Neural progenitor cell (in vitro differentiated cells): ENCODE measurements around the gene CCL15. TPM values are rescaled to one million over a fixed set of nuclear protein-coding genes. Genes with fewer than 3 reads are reported as not detected.

Source experiments
- DNase-seq: peaks from one replicate; pipeline ENCODE4 v3.0.0-alpha.2; 2016; ENCODE audit warnings: low spot score
- H2AFZ ChIP-seq: fragments of 200-600 bp; sonication (generic); replicated peaks from 2 replicates; pipeline ENCODE4 v1.6.1; 2016; ENCODE audit warnings: antibody characterized with exemption
- H3F3A ChIP-seq: fragments of 200-600 bp; sonication (generic); 2 replicates; pipeline ENCODE4 v1.6.1; 2016; ENCODE audit warnings: antibody characterized with exemption, low read depth
- H3K27ac ChIP-seq: fragments of 200-600 bp; sonication (generic); 2 replicates; pipeline ENCODE4 v1.5.1; 2016; ENCODE audit warnings: mild to moderate bottlenecking
- H3K27me3 ChIP-seq: fragments of 200-600 bp; sonication (generic); 2 replicates; pipeline ENCODE4 v1.6.1; 2016; ENCODE audit warnings: mild to moderate bottlenecking, moderate library complexity
- H3K36me3 ChIP-seq: fragments of 200-600 bp; sonication (generic); 2 replicates; pipeline ENCODE4 v1.5.1; 2016
- H3K4me1 ChIP-seq: fragments of 200-600 bp; sonication (generic); 2 replicates; pipeline ENCODE4 v1.6.1; 2016; ENCODE audit warnings: mixed run types
- H3K4me2 ChIP-seq: fragments of 200-600 bp; sonication (generic); 2 replicates; pipeline ENCODE4 v1.6.1; 2016
- H3K4me3 ChIP-seq: fragments of 200-600 bp; sonication (generic); 2 replicates; pipeline ENCODE4 v1.5.1; 2016
- H3K79me2 ChIP-seq: fragments of 200-600 bp; sonication (generic); 2 replicates; pipeline ENCODE4 v1.6.1; 2016; ENCODE audit warnings: low read depth
- H3K9ac ChIP-seq: fragments of 200-600 bp; sonication (generic); 2 replicates; pipeline ENCODE4 v1.6.1; 2016
- H3K9me3 ChIP-seq: fragments of 200-600 bp; sonication (generic); 2 replicates; pipeline ENCODE4 v1.5.1; 2016; ENCODE audit warnings: low read depth
- H4K20me1 ChIP-seq: fragments of 200-600 bp; sonication (generic); 2 replicates; pipeline ENCODE4 v1.6.1; 2016; ENCODE audit warnings: low read depth
- H3K27ac Mint-ChIP-seq: 3 replicates; pipeline ENCODE4 v1.8.0; 2021; ENCODE audit warnings: mixed read lengths
- H3K27me3 Mint-ChIP-seq: 2 replicates; pipeline ENCODE4 v1.8.0; 2022; ENCODE audit warnings: low read depth, mild to moderate bottlenecking, inconsistent platforms, moderate library complexity, mixed read lengths; ENCODE audit not compliant: insufficient read depth
- H3K36me3 Mint-ChIP-seq: 3 replicates; pipeline ENCODE4 v1.8.0; 2021; ENCODE audit warnings: mixed read lengths
- H3K4me1 Mint-ChIP-seq: 3 replicates; pipeline ENCODE4 v1.8.0; 2021; ENCODE audit warnings: mixed read lengths
- H3K4me3 Mint-ChIP-seq: 3 replicates; pipeline ENCODE4 v1.8.0; 2021; ENCODE audit warnings: mild to moderate bottlenecking, moderate library complexity, mixed read lengths
- H3K9me3 Mint-ChIP-seq: 3 replicates; pipeline ENCODE4 v1.8.0; 2020; ENCODE audit warnings: mixed read lengths
- CTCF ChIP-seq: fragments of 200-600 bp; sonication (generic); IDR thresholded peaks from 2 replicates; pipeline ENCODE4 v1.5.1; 2017; ENCODE audit warnings: antibody characterized with exemption, mild to moderate bottlenecking
- EZH2 ChIP-seq: fragments of 200-600 bp; sonication (generic); IDR thresholded peaks from 2 replicates; pipeline ENCODE4 v1.6.1; 2017; ENCODE audit warnings: antibody characterized with exemption, mild to moderate bottlenecking, moderate library complexity
- EZH2phosphoT487 ChIP-seq: fragments of 200-600 bp; sonication (generic); IDR thresholded peaks from 2 replicates; pipeline ENCODE4 v1.6.1; 2017; ENCODE audit warnings: antibody characterized with exemption
- total RNA-seq: library from RNA; depleted of rRNA; stranded (reverse); fragments of >200 nt; gene quantifications from 2 replicates; pipeline ENCODE4 v1.2.3, GENCODE V29; 2015; ENCODE audit warnings: low replicate concordance

The CCL15 gene
- total RNA-seq, 1 donor from 2014 or later, result not detected

DNA sequence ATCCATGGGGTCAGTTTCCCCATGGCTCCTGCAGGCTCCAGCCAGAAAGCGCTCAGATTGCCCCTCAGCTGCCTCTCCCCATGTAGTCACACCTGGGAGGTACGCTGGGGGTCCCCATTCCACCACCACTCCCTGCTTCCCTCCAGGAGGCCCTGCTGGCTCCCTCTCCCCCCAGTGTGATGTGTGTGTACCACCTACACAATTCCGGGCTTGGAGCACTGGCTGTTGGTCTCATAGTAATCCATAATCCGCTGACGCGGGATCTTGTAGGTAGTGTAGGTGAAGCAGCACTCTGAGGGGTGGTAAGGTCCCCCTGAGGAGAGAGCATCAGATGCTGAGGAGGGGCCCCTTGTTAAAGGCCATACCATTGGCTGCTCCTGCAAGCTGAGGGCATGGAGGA, 17.2 kb downstream of the CCL15 start:
- H3K27ac ChIP-seq, result no peak overlapping the region
- H3K4me2 ChIP-seq, result no peak overlapping the region
- no peak for DNase-seq
- TF ChIP-seq EZH2 (no peak), EZH2phosphoT487 (no peak), CTCF (no peak)
- H3K9me3 ChIP-seq, result no peaks in the 10 kb centered on the region
- no peaks in the 10 kb centered on the region for H3K36me3 Mint-ChIP-seq
- no peak overlapping the region for H2AFZ ChIP-seq
- no peaks in the 10 kb centered on the region for H4K20me1 ChIP-seq
- no peak overlapping the region for H3K27ac Mint-ChIP-seq
- no peak overlapping the region for H3K4me3 Mint-ChIP-seq
- H3K4me3 ChIP-seq, result no peak overlapping the region
- no peaks in the 10 kb centered on the region for H3K27me3 Mint-ChIP-seq
- no peaks in the 10 kb centered on the region for H3F3A ChIP-seq
- H3K79me2 ChIP-seq, result no peaks in the 10 kb centered on the region
- no peak overlapping the region for H3K9ac ChIP-seq
- H3K4me1 ChIP-seq, result no peaks in the 10 kb centered on the region
- H3K27me3 ChIP-seq, result no peaks in the 10 kb centered on the region
- no peaks in the 10 kb centered on the region for H3K36me3 ChIP-seq
- H3K4me1 Mint-ChIP-seq, result no peaks in the 10 kb centered on the region
- H3K9me3 Mint-ChIP-seq, result no peaks in the 10 kb centered on the region

- no peaks in the 10 kb centered on the region for H3K36me3 ChIP-seq
- H3K4me2 ChIP-seq, result no peak overlapping the region
- H3K9me3 Mint-ChIP-seq, result peaks cover 2% of the 10 kb centered on the region
- H3K4me3 Mint-ChIP-seq, result no peak overlapping the region
- no peaks in the 10 kb centered on the region for H3K4me1 Mint-ChIP-seq
- TF ChIP-seq EZH2 (no peak), CTCF (no peak)
- H3K27me3 ChIP-seq, result no peaks in the 10 kb centered on the region
- H4K20me1 ChIP-seq, result no peaks in the 10 kb centered on the region
- no peak for DNase-seq
- no peaks in the 10 kb centered on the region for H3F3A ChIP-seq
- H3K79me2 ChIP-seq, result no peaks in the 10 kb centered on the region
- no peak overlapping the region for H3K9ac ChIP-seq
- H3K27ac Mint-ChIP-seq, result no peak overlapping the region
- H3K27ac ChIP-seq, result no peak overlapping the region
- H3K27me3 Mint-ChIP-seq, result no peaks in the 10 kb centered on the region
- H2AFZ ChIP-seq, result no peak overlapping the region
- no peaks in the 10 kb centered on the region for H3K4me1 ChIP-seq
- no peaks in the 10 kb centered on the region for H3K36me3 Mint-ChIP-seq
- H3K4me3 ChIP-seq, result no peak overlapping the region
- no peaks in the 10 kb centered on the region for H3K9me3 ChIP-seq
Observed at GRCh38 chr17:35982409-35983191, 18.8 kb downstream of the CCL15 start.

DNA sequence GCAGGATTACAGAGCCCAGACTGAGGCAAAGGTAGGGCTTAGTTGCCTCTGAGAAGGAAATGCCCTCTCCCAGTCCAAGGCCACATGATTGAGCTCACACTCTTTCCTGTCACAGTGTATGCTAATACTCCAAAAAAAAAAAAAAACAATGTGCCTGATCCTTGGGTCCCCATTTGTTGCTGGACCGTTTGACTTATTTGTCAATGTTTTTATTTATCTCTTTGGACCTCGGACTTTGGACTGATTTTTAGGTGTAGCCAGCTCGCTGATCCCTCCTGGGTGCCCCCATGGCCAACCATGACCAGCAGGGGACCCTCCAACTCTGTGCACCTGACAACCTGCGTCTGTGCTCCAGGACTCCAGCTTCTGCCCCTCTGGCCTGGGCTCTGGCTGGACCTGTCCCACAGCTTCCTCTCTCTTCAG, 19.4 kb downstream of the CCL15 start:
- Mint-ChIP-seq H3K4me1 (no peaks in the 10 kb centered on the region), H3K36me3 (no peaks in the 10 kb centered on the region), H3K4me3 (no peak overlapping the region), H3K27me3 (no peaks in the 10 kb centered on the region), H3K9me3 (peaks cover 2% of the 10 kb centered on the region), H3K27ac (no peak overlapping the region)
- Histone ChIP-seq H3K4me1 (no peaks in the 10 kb centered on the region), H3F3A (no peaks in the 10 kb centered on the region), H3K36me3 (no peaks in the 10 kb centered on the region), H3K9ac (no peak overlapping the region), H3K79me2 (no peaks in the 10 kb centered on the region), H3K27ac (no peak overlapping the region), H3K4me2 (no peak overlapping the region), H3K9me3 (no peaks in the 10 kb centered on the region), H2AFZ (no peak overlapping the region), H3K4me3 (no peak overlapping the region), H3K27me3 (no peaks in the 10 kb centered on the region), H4K20me1 (no peaks in the 10 kb centered on the region)
- peak; percentile 27 for DNase-seq
- TF ChIP-seq CTCF, result peak; percentile 41
- no peak for TF ChIP-seq EZH2
- no peak for TF ChIP-seq EZH2phosphoT487
